Stimulated activated CD8-positive, alpha-beta memory T cell treated with anti-CD3 and anti-CD28 coated beads, Interleukin-4, amount 100 ng/mL, for 4 hours (primary cell): ENCODE results near the gene RCOR3.
"Not testable (repeated sequence)": the region's sequence is repeated elsewhere in the genome, so short reads cannot be mapped to it uniquely, and the experiment has no call there.

Experiments used
- DNase-seq, 2 donors: peaks; one replicate each; pipeline ENCODE4 v3.0.0-alpha.2; 2020; ENCODE audit warnings: low read depth in 2 of 2, low spot score in 1 of 2

RCOR3 gene

DNA sequence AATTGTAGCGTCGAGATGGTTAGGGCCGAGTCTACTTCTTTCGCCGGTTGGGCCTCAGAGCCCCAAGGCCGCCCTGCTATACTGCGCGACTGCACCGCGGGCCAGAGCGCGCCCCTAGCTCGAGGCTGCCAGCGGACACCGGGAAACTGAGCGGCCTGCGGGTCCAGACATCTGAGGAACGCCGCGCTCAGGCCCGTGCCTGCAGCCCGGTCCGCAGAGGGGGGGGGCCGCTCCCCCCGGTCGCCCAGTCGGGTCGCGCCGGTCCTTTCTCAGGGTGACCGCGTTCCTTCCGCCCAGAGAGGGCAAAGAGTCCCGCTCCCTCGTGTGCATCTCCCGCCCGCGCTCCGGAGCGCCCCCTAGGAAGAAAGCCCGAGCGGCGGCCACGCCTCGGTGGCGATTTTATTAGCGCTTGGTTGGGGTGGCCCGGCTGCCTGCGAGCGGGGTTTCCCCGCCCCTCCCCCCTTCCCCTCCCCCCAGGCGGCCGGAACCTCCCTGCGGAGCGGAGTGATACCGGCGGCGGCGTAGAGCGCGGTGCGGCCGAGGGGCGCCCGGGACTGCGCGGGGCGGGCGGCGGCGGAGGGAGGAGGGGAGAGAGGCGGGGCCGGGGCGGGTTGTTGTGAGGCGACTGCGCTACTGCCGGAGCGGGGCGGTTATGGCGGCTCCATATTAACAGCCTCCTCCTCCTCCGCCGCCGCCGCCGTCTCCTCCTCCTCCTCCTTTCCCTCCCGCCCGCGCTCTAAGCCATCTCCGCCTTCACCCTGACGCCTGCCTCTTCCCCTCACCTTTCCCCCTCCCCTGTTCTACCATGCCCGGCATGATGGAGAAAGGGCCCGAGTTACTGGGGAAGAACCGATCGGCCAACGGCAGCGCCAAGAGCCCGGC is at the start of gene RCOR3:
TSS of gene RCOR3 (plus strand) at position 611 of the 882 bp plus-strand sequence. CDS start at position 806, 195 bp downstream.
- peak; percentile 79 to 90 for DNase-seq

- DNase-seq, result no peak
Measured at GRCh38 chr1:211210052-211210451, 49.1 kb upstream of the RCOR3 start.

GRCh38 chr1:211210965-211211364 is 48.2 kb upstream of the RCOR3 start:
- DNase-seq, result no peak

- no peak for DNase-seq
Measured at GRCh38 chr1:211213702-211214101, 45.5 kb upstream of the RCOR3 start.

GRCh38 chr1:211215577-211215976 is 43.6 kb upstream of the RCOR3 start:
- DNase-seq, result no peak

DNA sequence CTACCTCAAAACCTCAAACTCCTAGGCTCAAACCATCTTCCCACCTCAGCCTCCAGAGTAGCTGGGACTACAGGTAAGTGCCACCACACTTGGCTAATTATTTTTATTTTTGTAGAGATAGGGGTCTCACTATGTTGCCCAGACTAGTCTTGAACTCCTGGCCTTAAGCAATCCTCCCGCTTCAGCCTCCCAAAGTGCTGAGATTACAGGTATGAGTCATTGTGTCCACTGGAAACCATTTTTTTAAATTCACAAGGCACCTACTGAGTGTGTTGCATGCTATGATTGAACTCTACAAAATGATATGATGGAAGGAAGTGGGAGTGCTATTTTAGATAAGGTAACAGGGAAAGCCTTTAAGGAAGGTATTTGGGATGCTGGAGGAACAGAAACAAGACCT is 41.8 kb upstream of the RCOR3 start:
- no peak for DNase-seq

DNA sequence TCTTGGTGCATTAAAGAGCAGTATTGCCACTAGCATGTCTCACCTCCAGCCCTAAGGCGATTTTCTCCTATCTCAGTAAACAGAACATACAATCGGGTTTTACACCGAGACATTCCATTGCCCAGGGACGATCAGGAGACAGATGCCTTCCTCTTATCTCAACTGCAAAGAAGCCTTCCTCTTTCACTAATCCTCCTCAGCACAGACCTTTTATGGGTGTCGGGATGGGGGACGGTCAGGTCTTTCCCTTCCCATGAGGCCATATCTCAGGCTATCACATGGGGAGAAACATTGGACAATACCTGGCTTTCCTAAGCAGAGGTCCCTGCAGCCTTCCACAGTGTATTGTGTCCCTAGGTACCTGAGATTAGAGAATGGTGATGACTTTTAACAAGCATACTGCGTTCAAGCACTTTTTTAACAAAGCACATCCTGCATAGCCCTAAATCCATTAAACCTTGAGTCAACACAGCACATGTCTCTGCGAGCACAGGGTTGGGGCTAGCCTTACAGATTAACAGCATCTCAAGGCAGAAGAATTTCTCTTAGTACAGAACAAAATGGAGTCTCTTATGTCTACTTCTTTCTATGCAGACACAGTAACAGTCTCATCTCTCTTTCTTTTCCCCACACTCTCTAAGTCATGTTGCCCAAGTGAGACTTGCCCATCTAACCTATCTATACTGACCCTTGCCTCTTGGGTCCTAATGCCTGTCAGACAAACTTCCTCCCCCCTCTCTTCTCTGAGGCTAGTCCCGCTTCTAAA is 36.5 kb upstream of the RCOR3 start:
- DNase-seq, result not testable (repeated sequence)

DNA sequence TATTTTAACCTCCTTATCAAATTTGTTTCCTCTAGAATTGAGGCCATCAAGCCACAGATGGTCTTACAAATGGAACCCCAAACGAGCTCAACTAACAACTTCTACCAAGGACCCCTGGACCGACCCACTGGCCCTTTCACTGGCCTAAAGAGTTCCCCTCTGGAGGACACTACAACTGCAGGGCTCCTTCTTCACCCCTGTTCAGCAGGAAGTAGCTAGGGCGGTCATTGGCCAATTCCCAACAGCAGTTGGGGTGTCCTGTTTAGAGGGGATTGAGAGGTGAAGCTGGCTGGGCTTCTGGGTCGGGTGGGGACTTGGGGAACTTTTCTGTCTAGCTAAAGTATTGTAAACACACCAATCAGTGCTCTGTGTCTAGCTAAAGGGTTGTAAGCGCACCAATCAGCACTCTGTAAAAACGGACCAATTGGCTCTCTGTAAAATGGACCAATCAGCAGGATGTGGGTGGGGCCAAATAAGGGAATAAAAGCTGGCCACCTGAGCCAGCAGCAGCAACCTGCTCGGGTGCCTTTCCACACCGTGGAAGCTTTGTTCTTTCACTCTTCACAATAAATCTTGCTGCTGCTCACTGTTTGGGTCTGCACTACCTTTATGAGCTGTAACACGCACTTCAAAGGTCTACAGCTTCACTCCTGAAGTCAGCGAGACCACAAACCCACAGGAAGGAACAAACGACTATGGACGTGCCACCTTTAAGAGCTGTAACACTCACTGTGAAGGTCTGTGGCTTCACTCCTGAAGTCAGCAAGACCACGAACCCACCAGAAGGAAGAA is 30.4 kb upstream of the RCOR3 start:
- DNase-seq, result peak; percentile 2 to 17

DNA sequence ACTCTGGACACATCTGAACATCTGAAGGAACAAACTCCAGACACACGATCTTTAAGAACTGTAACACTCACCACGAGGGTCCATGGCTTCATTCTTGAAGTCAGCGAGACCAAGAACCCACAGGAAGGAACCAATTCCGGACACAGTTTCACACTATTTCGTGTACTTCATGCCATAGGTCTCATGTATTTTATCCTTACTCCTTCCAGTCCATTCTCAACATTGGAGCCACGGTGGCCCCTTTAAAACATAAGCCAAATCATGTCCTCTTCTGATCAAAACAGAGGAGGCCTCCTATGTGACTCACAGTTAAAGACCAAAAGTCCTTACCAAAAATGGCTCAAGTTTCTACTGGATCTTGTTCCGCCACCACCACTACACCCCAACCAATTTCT is 29.8 kb upstream of the RCOR3 start:
- no peak for DNase-seq

DNA sequence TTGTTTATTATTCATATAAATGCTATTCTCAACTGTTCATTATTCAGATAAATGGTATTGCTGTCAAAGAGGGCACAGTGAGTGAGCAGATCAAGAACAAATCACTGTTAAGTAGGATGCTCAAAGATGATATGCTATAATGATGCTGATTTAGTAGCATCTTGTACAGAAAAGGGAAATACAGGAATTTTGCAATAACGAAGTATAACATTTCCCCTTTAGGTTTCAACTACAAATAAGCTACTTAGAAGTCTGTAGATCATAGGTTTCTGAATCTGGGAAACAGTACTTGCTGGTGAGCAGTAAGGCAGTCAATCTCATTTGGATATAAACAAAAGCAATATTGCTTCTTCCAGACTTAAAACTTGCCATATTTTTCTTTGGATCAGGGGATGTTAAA is 27.3 kb upstream of the RCOR3 start:
- no peak for DNase-seq

DNA sequence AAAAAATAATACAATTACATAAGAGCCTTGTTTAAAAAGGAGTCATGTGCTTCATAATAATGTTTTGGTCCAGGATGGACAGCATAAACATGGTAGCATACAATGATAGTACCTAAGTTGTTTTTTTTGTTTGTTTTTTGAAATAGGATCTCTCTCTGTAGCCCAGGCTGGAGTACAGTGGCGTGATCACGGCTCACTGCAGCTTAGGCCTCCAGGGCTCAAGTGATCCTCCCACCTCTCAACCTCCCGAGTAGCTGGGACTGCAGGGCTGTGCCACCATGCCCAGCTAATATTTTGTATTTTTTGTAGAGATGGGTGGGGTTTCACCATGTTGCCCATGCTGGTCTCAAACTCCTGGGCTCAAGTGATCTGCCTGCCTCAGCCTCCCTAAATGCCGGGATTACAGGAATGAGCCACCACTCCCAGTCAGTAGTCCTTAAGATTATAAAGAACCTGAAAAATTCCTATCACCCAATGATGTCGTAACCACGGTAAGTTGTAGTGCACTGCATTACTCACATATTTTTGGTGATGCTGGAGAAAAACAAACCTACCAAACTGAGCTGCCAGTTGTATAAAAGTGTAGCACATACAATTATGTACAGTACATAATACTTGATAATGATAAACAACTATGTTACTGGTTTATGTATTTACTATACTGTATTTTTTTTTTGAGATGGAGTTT is 22.4 kb upstream of the RCOR3 start:
- DNase-seq, result no peak

- no peak for DNase-seq
Measured at GRCh38 chr1:211237579-211237978, 21.6 kb upstream of the RCOR3 start.

DNA sequence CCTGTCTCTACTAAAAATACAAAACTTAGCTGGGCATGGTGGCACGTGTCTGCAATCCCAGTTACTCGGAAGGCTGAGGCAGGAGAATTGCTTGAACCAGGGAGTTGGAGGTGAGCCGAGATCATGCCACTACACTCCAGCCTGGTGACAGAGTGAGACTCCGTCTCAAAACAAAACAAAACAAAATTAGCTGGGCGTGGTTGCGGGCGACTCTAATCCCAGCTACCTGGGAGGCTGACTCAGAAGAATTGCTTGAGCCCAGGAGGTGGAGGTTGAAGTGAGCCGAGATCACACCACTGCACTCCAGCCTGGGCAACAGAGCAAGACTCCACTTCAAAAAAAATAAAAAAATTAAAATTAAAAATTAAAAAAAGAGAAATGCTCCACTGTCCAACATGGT is 18.6 kb upstream of the RCOR3 start:
- not testable (repeated sequence) for DNase-seq

- no peak for DNase-seq
Measured at GRCh38 chr1:211241071-211241470, 18.1 kb upstream of the RCOR3 start.

GRCh38 chr1:211243639-211244038 is 15.5 kb upstream of the RCOR3 start:
- not testable (repeated sequence) for DNase-seq

- not testable (repeated sequence) for DNase-seq
Measured at GRCh38 chr1:211246583-211246982, 12.6 kb upstream of the RCOR3 start.

- no peak for DNase-seq
Measured at GRCh38 chr1:211247921-211248320, 11.2 kb upstream of the RCOR3 start.

- DNase-seq, result not testable (repeated sequence)
Measured at GRCh38 chr1:211249611-211250010, 9.6 kb upstream of the RCOR3 start.

- DNase-seq, result no peak
Measured at GRCh38 chr1:211257826-211258225, 1.3 kb upstream of the RCOR3 start.

DNA sequence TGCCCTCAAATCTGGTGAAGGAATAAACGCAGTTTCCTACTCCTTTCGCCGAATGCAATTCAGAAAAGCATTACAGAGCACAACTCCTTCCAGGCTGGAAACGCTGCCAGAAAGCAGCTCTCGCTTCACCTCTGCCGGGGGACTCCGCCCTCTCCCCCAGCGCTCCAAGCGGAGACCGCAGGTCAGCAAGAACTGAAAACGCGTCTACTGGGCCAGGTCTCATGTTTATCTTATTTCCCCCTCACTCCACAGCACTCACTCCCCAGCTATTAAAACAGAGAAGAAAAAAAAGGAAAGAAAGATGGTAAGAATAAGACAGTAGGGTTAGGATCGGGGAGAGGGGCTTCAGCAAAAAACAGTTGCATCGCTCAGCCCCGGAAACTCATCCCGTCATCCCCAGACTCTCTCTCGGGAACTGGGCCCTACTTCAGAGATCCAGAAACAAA is 833 bp upstream of the RCOR3 start:
- peak; percentile 8 to 37 for DNase-seq
